Measurements from ENCODE around the gene PLCH1.

Gene PLCH1

GRCh38 chr3:155602307-155602706 is 142.6 kb downstream of the PLCH1 start:
- TF ChIP-seq CTCF (IDR thresholded peaks at IDR 0.05; ENCODE audit: insufficient read depth, low read depth, low read length, missing control alignments) = no peak
- no peak overlapping the region for H3K4me3 ChIP-seq (ENCODE audit: low read length)
- DNase-seq (ENCODE audit: low read depth) = no peak

DNA sequence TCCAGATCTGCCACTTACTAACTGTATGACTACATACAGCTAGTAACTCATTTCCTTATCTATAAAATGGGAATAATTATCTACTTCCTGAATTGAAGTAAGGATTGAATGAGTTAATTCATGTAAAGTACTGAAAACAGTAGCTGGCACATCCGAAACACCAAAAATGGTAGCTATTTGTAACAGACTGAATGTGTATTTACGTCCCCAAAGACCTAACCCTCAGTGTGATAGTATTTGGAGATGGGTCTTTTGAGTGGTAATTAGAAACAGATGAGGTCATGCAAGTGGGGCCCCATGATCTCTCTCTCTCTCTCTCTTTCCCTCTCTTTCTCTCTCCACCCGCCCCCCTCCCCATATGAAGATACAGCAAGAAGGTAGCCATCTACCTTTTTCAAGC is 146.2 kb downstream of the PLCH1 start:
- no peak for TF ChIP-seq CTCF (IDR thresholded peaks at IDR 0.05; ENCODE audit: insufficient read depth, low read depth, low read length, missing control alignments)
- H3K4me3 ChIP-seq (ENCODE audit: low read length) = no peak overlapping the region
- no peak for DNase-seq (ENCODE audit: low read depth)

DNA sequence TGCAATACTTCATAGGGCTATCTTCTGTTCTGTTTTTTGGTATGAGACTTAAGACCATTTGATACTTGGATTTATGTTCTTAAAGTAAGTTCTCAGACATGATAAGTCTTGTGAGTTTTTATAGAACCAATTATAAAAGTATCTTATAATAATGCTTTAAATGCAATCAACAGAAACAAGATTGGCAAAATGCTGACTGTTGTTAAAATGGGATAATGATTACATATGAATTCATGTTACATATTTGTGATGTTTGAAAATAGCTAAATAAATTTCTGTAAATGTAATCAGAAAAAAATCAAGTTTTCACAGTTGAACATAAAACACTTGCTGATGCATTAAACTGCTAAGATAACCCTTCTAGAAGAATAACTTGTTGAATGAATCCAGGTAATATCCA is 148.3 kb downstream of the PLCH1 start:
- TF ChIP-seq CTCF (IDR thresholded peaks at IDR 0.05; ENCODE audit: insufficient read depth, low read depth, low read length, missing control alignments) = no peak
- DNase-seq (ENCODE audit: low read depth) = no peak

GRCh38 chr3:155595371-155595770 is 149.5 kb downstream of the PLCH1 start:
- TF ChIP-seq CTCF (IDR thresholded peaks at IDR 0.05; ENCODE audit: insufficient read depth, low read depth, low read length, missing control alignments) = no peak
- DNase-seq (ENCODE audit: low read depth) = no peak
- no peak overlapping the region for H3K4me3 ChIP-seq (ENCODE audit: low read length)

More for the DNA sequence above, 148.3 kb downstream of the PLCH1 start:
- H3K4me3 ChIP-seq (ENCODE audit: low read length) = no peak overlapping the region

- no peak overlapping the region for H3K4me3 ChIP-seq (ENCODE audit: low read length)
- DNase-seq (ENCODE audit: low read depth) = no peak
- no peak for TF ChIP-seq CTCF (IDR thresholded peaks at IDR 0.05; ENCODE audit: insufficient read depth, low read depth, low read length, missing control alignments)
These were observed 150.2 kb downstream of the PLCH1 start for GRCh38 chr3:155594526-155595187.

- no peak for DNase-seq (ENCODE audit: low read depth)
- TF ChIP-seq CTCF (IDR thresholded peaks at IDR 0.05; ENCODE audit: insufficient read depth, low read depth, low read length, missing control alignments) = no peak
- no peak overlapping the region for H3K4me3 ChIP-seq (ENCODE audit: low read length)
These were observed 157.3 kb downstream of the PLCH1 start for GRCh38 chr3:155587581-155587980.

- peak; percentile 13 for DNase-seq (ENCODE audit: low read depth)
These were observed 159.5 kb downstream of the PLCH1 start for GRCh38 chr3:155585384-155585783.

More at GRCh38 chr3:155585384-155585783, 159.5 kb downstream of the PLCH1 start:
- no peak for TF ChIP-seq CTCF (IDR thresholded peaks at IDR 0.05; ENCODE audit: insufficient read depth, low read depth, low read length, missing control alignments)
- H3K4me3 ChIP-seq (ENCODE audit: low read length) = no peak overlapping the region

All from epithelial cell of esophagus (primary cell).